SIG-M5 (cell line): Measurements from ENCODE around the gene ANXA3.
"Not testable (repeated sequence)": the region's sequence is repeated elsewhere in the genome, so short reads cannot be mapped to it uniquely, and the experiment has no call there.

Experiments
- DNase-seq: peaks from one replicate; lab custom pipeline; 2025; lab: John Stamatoyannopoulos, UW

Gene ANXA3

GRCh38 chr4:78551420-78552351 lies at the start of gene ANXA3:
Gene ANXA3 (plus strand): TSS chr4:78551770. CDS start chr4:78554474, 2,704 bp downstream.
- no peak for DNase-seq

- DNase-seq = not testable (repeated sequence)
Measured at GRCh38 chr4:78506260-78506659, 45.3 kb upstream of the ANXA3 start.

- DNase-seq = no peak
Measured at GRCh38 chr4:78509043-78509442, 42.5 kb upstream of the ANXA3 start.

GRCh38 chr4:78510108-78510507 lies 41.5 kb upstream of the ANXA3 start:
- DNase-seq = no peak

- DNase-seq = no peak
Measured at GRCh38 chr4:78510681-78511080, 40.9 kb upstream of the ANXA3 start.

- DNase-seq = no peak
Measured at GRCh38 chr4:78512357-78512920, 39.1 kb upstream of the ANXA3 start.

GRCh38 chr4:78513411-78513975 lies 38.1 kb upstream of the ANXA3 start:
- no peak for DNase-seq

- DNase-seq = no peak
Measured at GRCh38 chr4:78517050-78517652, 34.4 kb upstream of the ANXA3 start.

- no peak for DNase-seq
Measured at GRCh38 chr4:78518561-78518960, 33.0 kb upstream of the ANXA3 start.

- no peak for DNase-seq
Measured at GRCh38 chr4:78519962-78520361, 31.6 kb upstream of the ANXA3 start.

- no peak for DNase-seq
Measured at GRCh38 chr4:78520808-78521226, 30.8 kb upstream of the ANXA3 start.

GRCh38 chr4:78524009-78524408 lies 27.6 kb upstream of the ANXA3 start:
- no peak for DNase-seq

GRCh38 chr4:78525559-78525958 lies 26.0 kb upstream of the ANXA3 start:
- no peak for DNase-seq

- no peak for DNase-seq
Measured at GRCh38 chr4:78527103-78527502, 24.5 kb upstream of the ANXA3 start.

GRCh38 chr4:78527555-78527954 lies 24.0 kb upstream of the ANXA3 start:
- no peak for DNase-seq

GRCh38 chr4:78528327-78528726 lies 23.2 kb upstream of the ANXA3 start:
- DNase-seq = no peak

GRCh38 chr4:78529569-78530209 lies 21.9 kb upstream of the ANXA3 start:
- no peak for DNase-seq

GRCh38 chr4:78532046-78532445 lies 19.5 kb upstream of the ANXA3 start:
- no peak for DNase-seq

GRCh38 chr4:78533854-78534253 lies 17.7 kb upstream of the ANXA3 start:
- no peak for DNase-seq

- no peak for DNase-seq
Measured at GRCh38 chr4:78534286-78534955, 17.1 kb upstream of the ANXA3 start.

- no peak for DNase-seq
Measured at GRCh38 chr4:78542373-78542772, 9.2 kb upstream of the ANXA3 start.
